H9 (cell line): Measurements from ENCODE around the gene SAP30L. TPM values are rescaled to one million over a fixed set of nuclear protein-coding genes. Genes with fewer than 3 reads are reported as not detected.

Source experiments
- DNase-seq: peaks from one replicate; pipeline ENCODE4 v3.0.0-alpha.2; 2017
- H2AFZ ChIP-seq: one replicate; pipeline ENCODE4 v1.6.1; 2013; ENCODE audit warnings: mild to moderate bottlenecking, low read length, control low read depth, moderate library complexity
- H2AK5ac ChIP-seq: 2 replicates; pipeline ENCODE4 v1.6.1; 2013; ENCODE audit warnings: low read length, control low read depth, mixed read lengths; ENCODE audit not compliant: insufficient read length
- H2BK120ac ChIP-seq: one replicate; pipeline ENCODE4 v1.6.1; 2013; ENCODE audit warnings: low read depth, mild to moderate bottlenecking, low read length, control low read depth, inconsistent platforms; ENCODE audit not compliant: poor library complexity, severe bottlenecking
- H2BK12ac ChIP-seq: 2 replicates; pipeline ENCODE4 v1.6.1; 2013; ENCODE audit warnings: low read length, control low read depth, mixed read lengths, low read depth; ENCODE audit not compliant: insufficient read length
- H2BK15ac ChIP-seq: 2 replicates; pipeline ENCODE4 v1.6.1; 2013; ENCODE audit warnings: low read depth, low read length, control low read depth
- H2BK20ac ChIP-seq: one replicate; pipeline ENCODE4 v1.6.1; 2013; ENCODE audit warnings: low read depth, mild to moderate bottlenecking, low read length, control low read depth, inconsistent platforms; ENCODE audit not compliant: poor library complexity, severe bottlenecking
- H2BK5ac ChIP-seq: 2 replicates; pipeline ENCODE4 v1.6.1; 2013; ENCODE audit warnings: low read length, control low read depth, mixed read lengths; ENCODE audit not compliant: insufficient read length
- H3K14ac ChIP-seq: 2 replicates; pipeline ENCODE4 v1.6.1; 2013; ENCODE audit warnings: low read length, control low read depth; ENCODE audit not compliant: insufficient read depth
- H3K18ac ChIP-seq: 2 replicates; pipeline ENCODE4 v1.6.1; 2013; ENCODE audit warnings: low read depth, mild to moderate bottlenecking, mixed read lengths, low read length, control low read depth; ENCODE audit not compliant: insufficient read length
- H3K23ac ChIP-seq: 2 replicates; pipeline ENCODE4 v1.6.1; 2013; ENCODE audit warnings: low read length, control low read depth, mixed read lengths, low read depth; ENCODE audit not compliant: insufficient read length
- H3K23me2 ChIP-seq: 2 replicates; pipeline ENCODE4 v1.6.1; 2013; ENCODE audit warnings: low read depth, mild to moderate bottlenecking, mixed read lengths, low read length, control low read depth; ENCODE audit not compliant: insufficient read length, poor library complexity, severe bottlenecking
- H3K27ac ChIP-seq: 2 replicates; pipeline ENCODE4 v1.5.1; 2013; ENCODE audit warnings: low read length, control low read depth, mixed read lengths, low read depth; ENCODE audit not compliant: insufficient read length
- H3K27me3 ChIP-seq: 2 replicates; pipeline ENCODE4 v1.6.1; 2013; ENCODE audit warnings: low read length, control low read depth, inconsistent platforms; ENCODE audit not compliant: insufficient read depth
- H3K4ac ChIP-seq: 2 replicates; pipeline ENCODE4 v1.6.1; 2013; ENCODE audit warnings: low read depth, mild to moderate bottlenecking, control low read depth, inconsistent platforms, low read length, moderate library complexity
- H3K4me1 ChIP-seq: 2 replicates; pipeline ENCODE4 v1.6.1; 2013; ENCODE audit warnings: low read length, control low read depth, inconsistent platforms; ENCODE audit not compliant: insufficient read depth
- H3K4me2 ChIP-seq: 2 replicates; pipeline ENCODE4 v1.6.1; 2013; ENCODE audit warnings: low read length, control low read depth, mixed read lengths; ENCODE audit not compliant: insufficient read length, insufficient read depth
- H3K56ac ChIP-seq: 2 replicates; pipeline ENCODE4 v1.6.1; 2013; ENCODE audit warnings: low read depth, mild to moderate bottlenecking, mixed read lengths, low read length, control low read depth; ENCODE audit not compliant: insufficient read length
- H3K79me1 ChIP-seq: 2 replicates; pipeline ENCODE4 v1.6.1; 2013; ENCODE audit warnings: low read depth, mild to moderate bottlenecking, moderate library complexity, low read length, control low read depth, inconsistent platforms; ENCODE audit not compliant: insufficient read depth, poor library complexity, severe bottlenecking
- H3K79me2 ChIP-seq: 2 replicates; pipeline ENCODE4 v1.6.1; 2013; ENCODE audit warnings: low read length, control low read depth, inconsistent platforms; ENCODE audit not compliant: insufficient read depth
- H3K9ac ChIP-seq: 2 replicates; pipeline ENCODE4 v1.6.1; 2013; ENCODE audit warnings: low read length, control low read depth, mixed read lengths; ENCODE audit not compliant: insufficient read length; ENCODE audit errors: extremely low read depth
- H3K9me3 ChIP-seq: one replicate; pipeline ENCODE4 v1.6.1; 2013; ENCODE audit warnings: low read depth, low read length, inconsistent platforms; ENCODE audit not compliant: control insufficient read depth
- H3T11ph ChIP-seq: one replicate; pipeline ENCODE4 v1.6.1; 2013; ENCODE audit warnings: mild to moderate bottlenecking, low read length, control low read depth, inconsistent platforms
- H4K20me1 ChIP-seq: one replicate; pipeline ENCODE4 v1.6.1; 2013; ENCODE audit not compliant: control insufficient read depth, insufficient read length, insufficient read depth
- H4K5ac ChIP-seq: 2 replicates; pipeline ENCODE4 v1.6.1; 2013; ENCODE audit warnings: low read depth, mild to moderate bottlenecking, mixed read lengths, low read length, control low read depth; ENCODE audit not compliant: insufficient read length
- H4K8ac ChIP-seq: replicated peaks from 2 replicates; pipeline ENCODE4 v1.6.1; 2013; ENCODE audit warnings: low read length, control low read depth, mixed read lengths, low read depth; ENCODE audit not compliant: insufficient read length
- H4K91ac ChIP-seq: 2 replicates; pipeline ENCODE4 v1.6.1; 2013; ENCODE audit warnings: low read depth, mild to moderate bottlenecking, moderate library complexity, mixed read lengths, low read length, control low read depth; ENCODE audit not compliant: insufficient read length
- H3K27ac Mint-ChIP-seq, 3 experiments: 2 replicates in 2 of 3; 3 replicates in 1 of 3; pipeline ENCODE4 v1.8.0; 2020 to 2021; ENCODE audit warnings: mixed read lengths in 3 of 3, mild to moderate bottlenecking in 1 of 3, moderate library complexity in 1 of 3
- H3K27me3 Mint-ChIP-seq: 2 replicates; pipeline ENCODE4 v1.8.0; 2021; ENCODE audit warnings: low read depth, mild to moderate bottlenecking, moderate library complexity, mixed read lengths
- H3K36me3 Mint-ChIP-seq, 3 experiments: 2 replicates in 2 of 3; 3 replicates in 1 of 3; pipeline ENCODE4 v1.8.0; 2020 to 2021; ENCODE audit warnings: low read depth in 3 of 3, mixed read lengths in 3 of 3; ENCODE audit not compliant: insufficient read depth in 1 of 3
- H3K4me1 Mint-ChIP-seq, 2 experiments: 2 replicates each; pipeline ENCODE4 v1.8.0; 2020; ENCODE audit warnings: mixed read lengths in 2 of 2
- H3K4me3 Mint-ChIP-seq, 2 experiments: 2 replicates in 1 of 2; 3 replicates in 1 of 2; pipeline ENCODE4 v1.8.0; 2020 to 2021; ENCODE audit warnings: mild to moderate bottlenecking in 2 of 2, mixed read lengths in 2 of 2, moderate library complexity in 1 of 2
- H3K9me3 Mint-ChIP-seq, 2 experiments: 2 replicates in 1 of 2; 3 replicates in 1 of 2; pipeline ENCODE4 v1.8.0; 2020; ENCODE audit warnings: mild to moderate bottlenecking in 2 of 2, mixed read lengths in 2 of 2, moderate library complexity in 1 of 2
- CTCF ChIP-seq: fragments of 200-600 bp; sonication (generic); conservative IDR thresholded peaks from 3 replicates; pipeline ENCODE4 v1.8.0; 2021; ENCODE audit warnings: antibody characterized with exemption, mild to moderate bottlenecking
- WGBS: extraction: QIAGEN DNeasy Blood & Tissue Kit; methylation state at CpG from one replicate; pipeline ENCODE4 v1.1.7; 2013; ENCODE audit warnings: missing lambda C conversion rate, low lambda C conversion rate, mixed read lengths; ENCODE audit not compliant: insufficient read length; ENCODE audit errors: extremely low coverage; 5-methylcytosine and 5-hydroxymethylcytosine counted together
- total RNA-seq: library from RNA; stranded (reverse); gene quantifications from 2 replicates; pipeline ENCODE4 v1.2.1, GENCODE V29; 2021

SAP30L gene
- total RNA-seq, 1 experiment from 2014 or later = 25.0 TPM

DNA sequence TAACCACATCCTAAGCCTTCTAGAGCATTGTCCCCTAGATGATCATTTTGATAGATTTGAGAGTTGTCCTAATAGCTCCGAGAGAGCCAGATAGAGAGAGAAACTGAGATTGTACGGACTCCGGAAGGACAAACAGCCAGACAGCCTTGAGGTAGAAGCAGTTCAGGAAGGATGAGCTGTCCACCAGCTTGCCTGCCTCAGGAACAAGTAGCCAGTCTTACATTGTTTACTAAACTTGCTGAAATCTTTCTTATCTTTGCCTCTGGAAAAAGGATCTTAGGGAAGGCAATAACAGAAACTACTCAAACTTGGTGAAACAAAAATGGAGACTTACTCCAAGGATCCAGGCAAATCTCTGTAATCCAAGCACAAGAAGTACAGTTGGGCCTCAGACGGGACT is 39.0 kb upstream of the SAP30L start:
- H3K36me3 Mint-ChIP-seq = no peaks in the 10 kb centered on the region; a peak in 1 of 7 replicates

More for the DNA sequence above, 39.0 kb upstream of the SAP30L start:
- H2BK15ac ChIP-seq = no peak overlapping the region
- no peak for DNase-seq
- TF ChIP-seq CTCF = no peak
- no peak overlapping the region for H2AFZ ChIP-seq
- H2BK20ac ChIP-seq = no peak overlapping the region
- H3K9ac ChIP-seq = no peak overlapping the region
- H3K9me3 Mint-ChIP-seq = no peaks in the 10 kb centered on the region
- H3K4me3 Mint-ChIP-seq = no peak overlapping the region
- H3K79me2 ChIP-seq = no peaks in the 10 kb centered on the region
- H3K18ac ChIP-seq = no peak overlapping the region
- H4K8ac ChIP-seq = no peak overlapping the region
- H3K4me1 Mint-ChIP-seq = peaks cover 11 to 17% of the 10 kb centered on the region in 2 experiments
- H3K27me3 ChIP-seq = no peaks in the 10 kb centered on the region
- no peak overlapping the region for H4K91ac ChIP-seq
- no peak overlapping the region for H3K56ac ChIP-seq
- no peak overlapping the region for H3K27ac ChIP-seq
- H4K20me1 ChIP-seq = no peaks in the 10 kb centered on the region
- H3K23me2 ChIP-seq = no peaks in the 10 kb centered on the region
- H3K4ac ChIP-seq = no peak overlapping the region
- no peak overlapping the region for H4K5ac ChIP-seq
- no peak overlapping the region for H3K27ac Mint-ChIP-seq
- H2BK5ac ChIP-seq = no peak overlapping the region
- no peak overlapping the region for H3K14ac ChIP-seq
- H3K4me2 ChIP-seq = no peak overlapping the region
- H3K23ac ChIP-seq = no peak overlapping the region
- H2BK120ac ChIP-seq = no peak overlapping the region
- H2BK12ac ChIP-seq = no peak overlapping the region
- H3K27me3 Mint-ChIP-seq = no peaks in the 10 kb centered on the region
- H3K79me1 ChIP-seq = no peaks in the 10 kb centered on the region
- no peaks in the 10 kb centered on the region for H3K9me3 ChIP-seq
- H3K4me1 ChIP-seq = no peaks in the 10 kb centered on the region
- no CpG with 5 or more reads among the region's 4 CpGs for WGBS
- H2AK5ac ChIP-seq = no peak overlapping the region
- H3T11ph ChIP-seq = no peak overlapping the region
